ENCODE results near the gene WDFY3.

Gene WDFY3

GRCh38 chr4:84856468-84857049 is 109.9 kb downstream of the WDFY3 start:
- Histone ChIP-seq H2AFZ (no peak overlapping the region), H3K27me3 (ENCODE audit: control insufficient read depth, insufficient read depth, low read length) (no peaks in the 10 kb centered on the region), H3K9ac (no peak overlapping the region), H3K27ac (no peak overlapping the region), H3K79me2 (no peaks in the 10 kb centered on the region), H3K4me2 (ENCODE audit: low read length) (no peak overlapping the region), H3K4me1 (no peaks in the 10 kb centered on the region), H3K4me3 (ENCODE audit: low read depth, low read length) (no peak overlapping the region), H3K36me3 (ENCODE audit: control insufficient read depth, insufficient read depth, low read length) (no peaks in the 10 kb centered on the region), H3K9me3 (ENCODE audit: control insufficient read depth, low read length) (no peaks in the 10 kb centered on the region)
- TF ChIP-seq, protein P1, sequence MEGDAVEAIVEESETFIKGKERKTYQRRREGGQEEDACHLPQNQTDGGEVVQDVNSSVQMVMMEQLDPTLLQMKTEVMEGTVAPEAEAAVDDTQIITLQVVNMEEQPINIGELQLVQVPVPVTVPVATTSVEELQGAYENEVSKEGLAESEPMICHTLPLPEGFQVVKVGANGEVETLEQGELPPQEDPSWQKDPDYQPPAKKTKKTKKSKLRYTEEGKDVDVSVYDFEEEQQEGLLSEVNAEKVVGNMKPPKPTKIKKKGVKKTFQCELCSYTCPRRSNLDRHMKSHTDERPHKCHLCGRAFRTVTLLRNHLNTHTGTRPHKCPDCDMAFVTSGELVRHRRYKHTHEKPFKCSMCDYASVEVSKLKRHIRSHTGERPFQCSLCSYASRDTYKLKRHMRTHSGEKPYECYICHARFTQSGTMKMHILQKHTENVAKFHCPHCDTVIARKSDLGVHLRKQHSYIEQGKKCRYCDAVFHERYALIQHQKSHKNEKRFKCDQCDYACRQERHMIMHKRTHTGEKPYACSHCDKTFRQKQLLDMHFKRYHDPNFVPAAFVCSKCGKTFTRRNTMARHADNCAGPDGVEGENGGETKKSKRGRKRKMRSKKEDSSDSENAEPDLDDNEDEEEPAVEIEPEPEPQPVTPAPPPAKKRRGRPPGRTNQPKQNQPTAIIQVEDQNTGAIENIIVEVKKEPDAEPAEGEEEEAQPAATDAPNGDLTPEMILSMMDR (IDR thresholded peaks at IDR 0.05), result no peak

DNA sequence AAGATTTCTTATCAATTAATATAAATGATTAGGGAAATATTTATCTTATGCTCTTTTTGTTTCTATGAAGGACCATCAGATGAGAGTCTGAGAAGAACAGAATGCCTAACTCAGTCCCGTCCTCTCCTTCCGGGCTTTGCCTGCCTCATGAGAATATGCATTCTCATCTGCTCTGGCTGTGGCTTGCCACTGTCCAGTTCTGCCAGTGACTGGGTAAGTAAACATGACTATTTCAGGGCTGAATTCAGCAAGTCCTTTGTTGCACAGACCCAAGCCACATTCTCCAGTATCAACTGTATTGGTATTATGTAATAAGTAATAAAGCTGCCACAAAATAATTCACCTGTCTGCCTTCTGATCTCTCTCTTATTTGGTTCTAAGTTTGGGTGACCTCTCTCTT is 110.7 kb downstream of the WDFY3 start:
- Histone ChIP-seq H3K4me3 (ENCODE audit: low read depth, low read length) (no peak overlapping the region), H3K4me1 (no peaks in the 10 kb centered on the region), H3K9me3 (ENCODE audit: control insufficient read depth, low read length) (no peaks in the 10 kb centered on the region), H3K79me2 (no peaks in the 10 kb centered on the region), H3K27me3 (ENCODE audit: control insufficient read depth, insufficient read depth, low read length) (no peaks in the 10 kb centered on the region), H3K36me3 (ENCODE audit: control insufficient read depth, insufficient read depth, low read length) (no peaks in the 10 kb centered on the region), H2AFZ (no peak overlapping the region), H3K4me2 (ENCODE audit: low read length) (no peak overlapping the region), H3K27ac (no peak overlapping the region), H3K9ac (no peak overlapping the region)
- TF ChIP-seq, protein P1 (IDR thresholded peaks at IDR 0.05), result no peak

GRCh38 chr4:84852081-84852480 is 114.4 kb downstream of the WDFY3 start:
- H3K4me2 ChIP-seq (ENCODE audit: low read length), result no peak overlapping the region
- H3K9me3 ChIP-seq (ENCODE audit: control insufficient read depth, low read length), result no peaks in the 10 kb centered on the region
- no peak overlapping the region for H3K9ac ChIP-seq
- H3K4me3 ChIP-seq (ENCODE audit: low read depth, low read length), result no peak overlapping the region
- H3K4me1 ChIP-seq, result no peaks in the 10 kb centered on the region
- no peaks in the 10 kb centered on the region for H3K27me3 ChIP-seq (ENCODE audit: control insufficient read depth, insufficient read depth, low read length)
- TF ChIP-seq, protein P1 (IDR thresholded peaks at IDR 0.05), result no peak
- H3K36me3 ChIP-seq (ENCODE audit: control insufficient read depth, insufficient read depth, low read length), result no peaks in the 10 kb centered on the region
- no peak overlapping the region for H3K27ac ChIP-seq
- H2AFZ ChIP-seq, result no peak overlapping the region
- no peaks in the 10 kb centered on the region for H3K79me2 ChIP-seq

DNA sequence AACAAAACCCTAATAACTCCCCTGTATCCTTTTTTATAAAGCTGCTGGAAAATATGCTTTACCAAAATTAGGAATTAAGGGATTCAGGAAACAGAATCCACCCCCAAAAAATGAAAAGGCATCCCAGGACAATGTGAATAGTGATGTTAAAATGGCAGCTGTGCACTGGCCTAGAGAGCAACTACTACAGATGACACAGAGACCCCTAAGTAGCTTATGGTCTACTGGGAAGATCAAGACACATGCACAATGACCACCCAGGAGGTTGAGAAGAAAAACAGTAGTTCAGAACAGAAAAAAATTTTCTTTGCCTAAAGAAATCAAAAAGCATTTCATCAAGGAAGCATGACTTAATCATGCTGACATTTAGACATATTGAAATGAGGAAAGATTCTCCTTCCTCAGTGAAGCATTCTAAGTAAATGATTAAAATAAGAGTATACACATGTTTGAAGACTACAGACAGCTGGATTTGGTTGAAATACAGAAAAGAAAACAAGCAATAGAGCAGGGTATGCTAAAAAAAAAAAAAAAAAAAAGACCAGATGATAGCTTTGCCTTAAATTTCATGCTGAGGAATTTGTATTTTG is 117.3 kb downstream of the WDFY3 start:
- H3K4me2 ChIP-seq (ENCODE audit: low read length), result no peak overlapping the region
- H3K36me3 ChIP-seq (ENCODE audit: control insufficient read depth, insufficient read depth, low read length), result no peaks in the 10 kb centered on the region
- H3K9me3 ChIP-seq (ENCODE audit: control insufficient read depth, low read length), result no peaks in the 10 kb centered on the region
- H3K27me3 ChIP-seq (ENCODE audit: control insufficient read depth, insufficient read depth, low read length), result no peaks in the 10 kb centered on the region
- H3K9ac ChIP-seq, result no peak overlapping the region
- no peak overlapping the region for H3K27ac ChIP-seq
- H3K4me1 ChIP-seq, result peaks cover 2% of the 10 kb centered on the region
- no peak overlapping the region for H2AFZ ChIP-seq
- no peaks in the 10 kb centered on the region for H3K79me2 ChIP-seq
- TF ChIP-seq, protein P1 (IDR thresholded peaks at IDR 0.05), result no peak
- no peak overlapping the region for H3K4me3 ChIP-seq (ENCODE audit: low read depth, low read length)

GRCh38 chr4:84848432-84848831 is 118.1 kb downstream of the WDFY3 start:
- Histone ChIP-seq H3K27me3 (ENCODE audit: control insufficient read depth, insufficient read depth, low read length) (no peaks in the 10 kb centered on the region), H3K27ac (no peak overlapping the region), H3K79me2 (no peaks in the 10 kb centered on the region), H3K9ac (no peak overlapping the region), H3K9me3 (ENCODE audit: control insufficient read depth, low read length) (no peaks in the 10 kb centered on the region), H3K4me3 (ENCODE audit: low read depth, low read length) (no peak overlapping the region), H2AFZ (no peak overlapping the region), H3K4me1 (peaks cover 2% of the 10 kb centered on the region), H3K4me2 (ENCODE audit: low read length) (no peak overlapping the region), H3K36me3 (ENCODE audit: control insufficient read depth, insufficient read depth, low read length) (no peaks in the 10 kb centered on the region)
- TF ChIP-seq, protein P1 (IDR thresholded peaks at IDR 0.05), result no peak
